Measurements from ENCODE around the gene PMEPA1.

DNA sequence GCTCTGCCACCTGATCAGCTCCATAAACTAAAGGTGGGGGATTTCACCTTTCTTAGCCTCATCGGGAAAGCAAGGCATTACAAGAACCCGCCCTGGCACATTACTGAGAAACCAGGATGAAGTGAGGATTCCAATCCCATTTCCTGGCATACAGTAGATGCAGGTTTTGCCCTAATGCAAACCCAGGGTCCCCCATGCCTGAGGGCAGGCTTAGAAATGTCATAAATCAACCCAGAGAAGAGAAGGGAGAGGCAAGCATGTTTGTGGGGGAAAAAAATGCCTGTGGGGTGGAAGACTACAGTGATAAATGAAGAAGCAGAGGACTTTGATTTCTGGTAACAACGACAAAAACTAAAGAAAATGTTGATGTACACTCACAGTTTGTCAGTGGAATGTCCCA is 18.0 kb upstream of the PMEPA1 start:
- TF ChIP-seq CTCF (IDR thresholded peaks at IDR 0.05; ENCODE audit: extremely low read depth in 1 of 2, insufficient read depth in 1 of 2, low read depth in 1 of 2, low read length in 2 of 2): no peak
- TF ChIP-seq POLR2AphosphoS5 (IDR thresholded peaks at IDR 0.05; ENCODE audit: insufficient read depth, low read depth, low read length): no peak
- TF ChIP-seq POLR2A (IDR thresholded peaks at IDR 0.05; ENCODE audit: low read depth, low read length): no peak
- no peak for TF ChIP-seq GATA2 (IDR thresholded peaks at IDR 0.05; ENCODE audit: insufficient read depth, insufficient read length, low read depth, low read length)
- no peak for TF ChIP-seq EZH2 (IDR thresholded peaks at IDR 0.05; ENCODE audit: borderline replicate concordance, low read depth, low read length, severe bottlenecking)
- TF ChIP-seq, protein P1, sequence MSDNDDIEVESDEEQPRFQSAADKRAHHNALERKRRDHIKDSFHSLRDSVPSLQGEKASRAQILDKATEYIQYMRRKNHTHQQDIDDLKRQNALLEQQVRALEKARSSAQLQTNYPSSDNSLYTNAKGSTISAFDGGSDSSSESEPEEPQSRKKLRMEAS (IDR thresholded peaks at IDR 0.05; ENCODE audit: insufficient read depth, insufficient read length): no peak

Measured in endothelial cell of umbilical vein (primary cell).